ENCODE data around the gene TGFB1I1.
"Not testable (repeated sequence)": the region's sequence is repeated elsewhere in the genome, so short reads cannot be mapped to it uniquely, and the experiment has no call there.

TGFB1I1 gene

GRCh38 chr16:31508706-31509195 is 36.8 kb downstream of the TGFB1I1 start:
- in situ Hi-C loops (cut with MboI; ENCODE audit: low sequenced_read_pairs): no loop called here

- in situ Hi-C loops (cut with MboI; ENCODE audit: low sequenced_read_pairs): no loop called here
Observed at GRCh38 chr16:31513126-31513525, 41.2 kb downstream of the TGFB1I1 start.

- in situ Hi-C loops (cut with MboI; ENCODE audit: low sequenced_read_pairs): no loop called here
Observed at GRCh38 chr16:31513884-31514283, 41.9 kb downstream of the TGFB1I1 start.

GRCh38 chr16:31517800-31518402 is 45.9 kb downstream of the TGFB1I1 start:
- in situ Hi-C loops (cut with MboI; ENCODE audit: low sequenced_read_pairs): no loop called here

GRCh38 chr16:31519759-31520431 is 47.9 kb downstream of the TGFB1I1 start:
- in situ Hi-C loops (cut with MboI; ENCODE audit: low sequenced_read_pairs): no loop called here

GRCh38 chr16:31521368-31521767 is 49.4 kb downstream of the TGFB1I1 start:
- in situ Hi-C loops (cut with MboI; ENCODE audit: low sequenced_read_pairs): no loop called here

- in situ Hi-C loops (cut with MboI; ENCODE audit: low sequenced_read_pairs): no loop called here
Observed at GRCh38 chr16:31522071-31522470, 50.1 kb downstream of the TGFB1I1 start.

- in situ Hi-C loops (cut with MboI; ENCODE audit: low sequenced_read_pairs): not testable (repeated sequence)
Observed at GRCh38 chr16:31523768-31524167, 51.8 kb downstream of the TGFB1I1 start.

GRCh38 chr16:31525113-31525512 is 53.2 kb downstream of the TGFB1I1 start:
- in situ Hi-C loops (cut with MboI; ENCODE audit: low sequenced_read_pairs): no loop called here

All from hTERT RPE-1 (cell line).